ENCODE results near the gene SPDEF.

The SPDEF gene

DNA sequence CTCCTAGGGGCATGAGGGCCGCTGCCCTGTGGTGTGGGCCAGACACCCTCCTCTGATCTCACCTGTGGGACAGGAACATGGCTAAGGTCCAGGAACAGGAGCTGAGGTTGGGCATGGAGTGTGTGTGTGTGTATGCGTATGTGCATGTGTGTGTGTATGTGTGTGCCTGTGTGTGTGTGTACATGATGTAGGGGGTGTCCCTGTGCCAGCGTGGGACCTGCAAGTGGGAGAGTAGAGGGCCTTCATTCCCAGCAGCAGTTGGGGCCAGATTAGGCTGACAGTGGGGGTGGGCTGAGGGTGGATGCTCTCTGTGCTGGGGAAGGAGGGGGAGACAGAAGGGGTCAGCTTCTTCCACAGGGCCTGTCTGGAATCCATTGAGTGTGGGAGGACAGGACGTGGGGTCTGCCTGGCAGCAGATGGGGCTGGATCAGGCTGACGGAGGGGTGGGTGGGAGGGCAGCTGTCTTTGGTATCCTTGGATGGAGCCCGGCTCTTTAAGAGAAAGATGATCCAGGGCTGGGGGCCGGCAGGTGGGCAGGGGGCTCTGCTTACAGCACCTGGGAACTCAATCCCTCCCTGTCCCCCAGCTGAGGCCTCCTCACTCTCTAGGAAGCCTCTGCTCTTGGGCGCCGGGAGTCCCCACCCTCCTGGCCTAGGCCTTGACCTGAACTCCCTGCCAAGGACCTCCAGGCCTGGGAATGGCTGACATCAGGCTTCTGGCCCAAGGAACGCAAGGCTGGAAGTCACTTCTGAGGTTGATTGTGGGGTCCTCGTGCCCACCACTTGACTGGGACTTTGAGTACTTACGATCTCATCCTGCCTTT, 44.0 kb downstream of the SPDEF start:
- DNase-seq = no peak

DNA sequence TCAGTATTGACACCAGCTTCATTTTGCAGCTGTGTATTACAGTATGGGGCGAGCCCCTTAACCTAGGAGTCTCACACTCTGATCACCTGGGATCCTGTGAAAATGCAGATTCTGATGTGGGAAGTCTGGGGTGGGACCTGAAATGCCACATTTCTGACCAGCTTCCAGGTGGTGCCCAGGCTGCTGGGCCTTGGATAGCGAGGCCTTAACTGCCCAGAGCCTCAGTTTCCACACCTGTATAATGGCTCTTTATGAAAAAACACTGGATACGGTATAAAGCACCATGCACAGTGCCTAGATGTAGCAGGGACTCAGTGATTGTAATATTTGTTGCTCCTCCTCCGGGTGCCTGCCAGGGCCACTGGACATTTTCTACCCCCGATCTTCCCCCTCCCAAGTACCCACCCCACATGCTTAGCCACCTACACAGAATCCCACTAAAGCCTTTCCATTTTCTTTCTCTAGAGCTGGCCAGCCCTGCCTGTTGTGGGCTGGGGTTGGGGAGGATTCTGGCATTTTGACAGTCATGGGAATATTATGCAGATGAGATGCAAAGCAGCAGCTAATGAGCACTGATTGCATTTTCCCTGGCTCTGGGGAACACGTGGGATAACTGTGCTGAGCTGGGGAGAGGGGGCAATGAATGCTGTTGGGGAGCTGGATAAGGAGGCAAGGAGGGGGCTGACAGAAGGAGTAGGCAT, 44.8 kb downstream of the SPDEF start:
- no peak for DNase-seq

DNA sequence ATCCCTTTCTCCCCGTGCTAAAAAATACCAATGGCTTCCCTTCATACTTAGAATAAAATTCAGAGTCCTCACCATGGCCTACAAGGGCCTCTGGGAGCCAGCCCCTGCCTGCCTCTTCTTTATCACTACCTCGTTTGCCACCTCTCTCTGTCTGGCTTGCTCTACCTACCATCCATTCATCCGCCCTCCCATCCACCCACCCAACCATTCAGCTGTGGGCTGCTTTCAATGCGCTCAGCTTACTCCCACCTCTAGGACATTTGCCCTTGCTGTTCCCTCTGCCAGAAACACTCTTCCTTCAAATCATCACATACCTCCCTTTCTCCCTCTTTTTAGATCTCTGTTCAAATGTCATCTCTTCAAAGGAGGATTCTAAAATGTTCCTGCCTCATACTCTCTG, 45.8 kb downstream of the SPDEF start:
- no peak for DNase-seq

DNA sequence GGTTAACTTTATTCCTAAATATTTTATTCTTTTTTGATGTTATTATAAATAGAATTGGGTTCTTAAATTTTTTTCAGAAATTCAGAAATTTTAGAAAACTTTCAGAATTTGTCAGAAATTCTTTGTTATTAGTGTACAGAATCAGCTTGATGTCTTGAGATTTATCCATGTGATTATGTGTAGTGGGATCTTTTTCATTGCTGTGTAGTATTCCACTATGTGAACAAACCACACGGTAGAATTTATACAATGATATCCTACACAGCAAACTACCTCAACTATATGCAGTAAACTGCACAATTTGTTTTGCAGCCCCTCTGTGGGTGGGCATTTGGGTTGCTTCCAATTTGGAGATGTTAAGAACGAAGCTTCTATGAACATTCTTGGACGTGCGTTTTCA, 46.3 kb downstream of the SPDEF start:
- DNase-seq = no peak

DNA sequence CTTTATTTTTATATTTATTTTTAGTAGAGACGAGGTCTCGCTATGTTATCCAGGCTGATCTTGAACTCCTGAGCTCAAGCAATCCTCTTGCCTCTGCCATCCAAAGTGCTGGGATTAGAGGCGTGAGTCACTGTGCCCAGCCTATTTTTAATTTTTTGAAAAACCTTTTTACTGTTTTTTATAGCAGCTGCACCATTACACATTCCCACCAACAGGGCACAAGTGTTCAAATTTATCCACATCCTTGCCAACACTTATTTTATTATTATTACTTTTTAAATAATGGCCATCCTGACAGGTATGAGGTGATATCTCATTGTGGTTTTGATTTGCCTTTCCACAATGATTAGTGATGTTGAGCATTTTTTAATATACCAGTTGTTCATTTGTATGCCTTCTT, 47.7 kb downstream of the SPDEF start:
- no peak for DNase-seq

DNA sequence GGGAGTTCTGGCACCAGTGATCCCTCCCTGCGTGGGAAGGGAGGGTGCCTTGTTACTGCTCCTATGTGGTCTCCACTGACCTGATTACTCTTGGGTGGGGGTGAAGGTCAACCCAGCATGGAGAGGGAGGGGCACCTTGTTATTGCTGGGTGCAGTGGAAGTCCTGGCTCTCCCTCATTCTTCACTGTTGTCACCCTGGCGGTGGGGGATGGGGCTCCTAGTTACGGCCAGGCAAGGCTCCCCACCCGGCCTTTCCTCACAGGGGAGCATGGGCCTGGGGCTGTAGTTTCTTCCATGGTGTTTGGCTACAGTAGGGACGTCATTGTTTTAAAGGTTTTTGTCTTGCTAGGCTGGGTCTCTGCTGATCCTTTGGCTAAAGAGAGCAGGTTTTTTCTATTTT, 49.4 kb downstream of the SPDEF start:
- no peak for DNase-seq

DNA sequence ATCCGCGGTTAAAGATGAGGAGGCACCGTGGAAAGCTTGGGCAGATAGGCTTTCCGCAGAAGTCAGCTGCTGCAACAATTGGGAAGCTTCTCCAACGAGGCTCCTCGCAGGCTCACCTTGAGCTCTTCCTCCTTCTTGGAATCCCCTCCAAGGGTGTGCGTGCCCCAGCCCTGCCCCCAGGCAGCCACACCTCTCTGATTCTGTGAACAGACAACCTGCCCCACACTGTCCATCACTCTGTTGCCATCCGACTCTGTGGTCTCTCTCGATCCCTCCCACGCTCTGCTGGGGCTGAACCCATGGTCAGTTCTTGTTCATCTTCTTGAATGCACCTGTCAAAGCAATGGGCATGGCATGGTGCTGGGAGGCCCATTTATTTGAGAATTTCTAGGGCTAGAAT, 58.7 kb downstream of the SPDEF start:
- DNase-seq = no peak

DNA sequence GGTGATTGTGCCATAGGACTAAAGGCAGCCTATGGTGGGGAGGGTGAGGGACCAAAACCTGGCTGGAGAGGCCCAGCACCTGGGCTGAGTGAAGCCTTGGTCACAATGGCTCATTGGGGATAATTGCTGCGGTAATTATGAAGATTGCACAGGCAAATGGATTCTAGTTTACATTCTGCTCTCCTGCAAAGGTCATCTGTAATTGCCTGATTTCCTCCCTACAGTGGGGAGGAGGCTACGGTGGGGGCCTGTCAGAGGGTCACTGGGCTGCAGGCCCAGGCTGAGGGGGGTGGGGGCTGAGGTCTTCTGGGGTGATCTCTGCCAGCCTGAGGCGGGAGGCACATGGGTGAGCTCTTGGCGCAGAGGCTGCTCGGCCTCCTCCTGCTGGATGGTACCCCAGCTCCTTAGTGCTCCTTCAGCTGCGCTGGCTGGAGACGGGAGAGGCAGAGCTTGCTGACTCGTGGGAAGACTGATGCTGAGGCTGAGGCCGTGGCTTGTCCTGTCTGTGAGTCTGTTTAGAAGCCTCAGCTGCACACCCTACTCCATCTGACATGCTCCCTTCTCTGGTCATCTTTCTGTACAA, 59.9 kb downstream of the SPDEF start:
- DNase-seq = no peak

DNA sequence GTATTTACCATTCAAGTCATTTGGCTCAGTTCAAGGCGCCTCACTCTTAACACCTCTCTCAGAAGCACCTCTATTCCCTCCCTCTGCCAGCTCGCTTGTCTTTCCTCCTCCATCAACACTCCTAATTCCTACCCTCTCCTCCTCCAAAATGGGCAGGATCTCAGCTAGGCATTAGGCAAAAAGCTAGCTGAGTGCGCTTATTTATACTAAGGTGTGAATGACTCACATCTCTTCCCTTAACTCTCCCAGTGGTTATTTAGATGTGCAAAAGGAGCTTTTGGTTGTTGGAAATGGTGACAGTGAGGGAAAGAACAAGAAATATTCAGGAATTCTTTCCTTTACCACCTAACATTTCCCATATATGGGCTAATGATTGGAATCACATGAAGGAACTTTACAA, 61.2 kb downstream of the SPDEF start:
- DNase-seq = no peak

DNA sequence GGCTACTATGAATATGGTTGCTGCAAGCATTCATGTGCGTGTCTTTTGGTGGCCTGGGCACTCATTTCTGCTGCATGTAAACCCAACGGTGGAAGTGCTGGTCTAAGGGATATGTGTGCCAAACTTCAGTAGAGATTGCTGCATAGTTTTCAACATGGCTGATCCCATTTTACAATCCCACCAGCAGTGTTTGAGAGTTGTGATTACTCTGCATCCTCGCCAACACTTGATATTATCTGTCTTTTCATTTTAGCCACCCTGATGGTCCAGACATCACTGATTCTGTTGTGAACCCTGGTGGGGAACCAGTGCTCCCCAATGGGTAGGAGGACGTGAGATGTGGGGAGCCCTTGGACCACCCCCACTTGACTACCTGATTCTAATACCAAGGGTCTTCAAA, 62.8 kb downstream of the SPDEF start:
- no peak for DNase-seq

DNA sequence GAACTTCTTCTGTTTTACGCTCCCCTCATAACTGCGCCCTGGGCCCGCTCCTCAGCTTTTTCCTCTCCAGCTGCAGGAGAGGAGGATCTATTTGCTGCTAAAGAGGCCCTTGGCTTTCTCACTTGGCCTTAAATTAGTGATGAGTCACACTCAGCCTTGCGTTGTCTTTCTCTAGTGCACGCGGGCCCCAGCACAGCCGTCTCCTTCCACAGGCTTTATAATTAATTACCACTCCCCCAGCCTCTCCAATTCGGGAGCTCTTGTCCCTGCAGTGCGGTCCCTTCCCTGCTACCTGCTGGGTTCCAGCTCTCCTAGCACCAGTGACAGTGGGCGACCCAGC, 65.1 kb downstream of the SPDEF start:
- DNase-seq = peak; percentile 9

DNA sequence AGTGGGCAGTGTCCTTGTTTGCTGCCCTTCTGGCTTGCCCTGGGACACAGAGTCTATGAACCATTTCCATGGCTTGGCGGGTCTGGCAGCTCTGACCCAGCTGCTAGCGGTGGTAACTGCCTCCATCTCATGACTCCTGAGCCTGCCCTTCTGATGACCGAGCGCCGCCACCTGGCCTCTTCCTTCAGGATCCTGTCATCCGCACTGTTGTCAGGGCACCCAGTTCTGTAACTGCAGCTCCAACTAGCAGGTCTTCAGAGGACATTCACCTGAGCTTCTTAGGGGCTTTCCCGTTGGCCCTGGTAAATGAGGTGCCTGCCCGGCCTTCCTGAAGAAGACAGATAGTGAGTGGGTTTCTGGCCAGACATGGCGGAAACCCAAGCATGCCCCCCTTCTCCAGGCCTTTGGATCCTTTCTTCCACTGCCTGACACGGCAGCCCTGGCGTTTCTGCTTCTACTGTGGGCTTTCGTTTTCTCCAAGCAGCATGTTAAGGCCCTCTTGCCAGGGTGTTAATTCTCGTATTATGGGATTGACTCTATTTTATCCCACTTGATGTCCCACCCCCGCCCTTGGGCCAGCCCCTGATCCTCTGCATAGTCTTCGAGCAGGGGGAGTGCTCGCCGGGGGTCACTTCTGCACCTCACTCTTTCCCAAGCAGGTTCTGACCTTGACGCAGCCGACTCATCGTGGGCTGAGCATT, 65.6 kb downstream of the SPDEF start:
- DNase-seq = peak; percentile 42

DNA sequence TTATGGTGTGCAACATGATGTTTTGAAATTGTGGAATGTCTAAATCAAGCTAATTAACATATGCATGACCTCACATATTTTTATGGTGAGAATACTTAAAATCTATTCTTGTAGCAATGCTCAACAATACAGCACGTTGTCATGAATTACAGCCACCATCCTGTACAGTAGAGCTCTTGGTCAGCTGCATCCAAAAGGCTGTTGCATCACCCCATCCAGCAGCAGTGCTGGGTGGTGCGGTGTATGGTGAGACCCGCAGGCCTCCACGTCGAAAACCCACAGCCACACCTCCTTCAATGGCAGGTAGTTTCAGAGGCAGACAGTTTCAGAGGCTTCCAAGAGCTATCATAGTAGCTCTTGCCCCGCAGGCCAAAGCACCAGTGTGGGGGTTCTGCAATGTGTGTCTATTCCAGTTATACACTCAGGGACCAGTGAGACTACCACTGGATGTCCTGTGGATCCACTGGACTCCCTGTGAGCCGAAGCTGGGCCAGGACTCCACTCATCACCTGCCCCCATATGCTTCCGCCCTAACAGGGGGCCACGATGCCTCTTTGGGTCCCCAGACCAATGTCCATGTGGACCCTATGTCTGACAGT, 66.8 kb downstream of the SPDEF start:
- DNase-seq = no peak
